ENCODE results near the gene STKLD1. TPM values are rescaled to one million over a fixed set of nuclear protein-coding genes. Genes with fewer than 3 reads are reported as not detected.

STKLD1 gene
- total and polyA plus RNA-seq, 12 donors, result 0.71 to 6.0 (median 2.2) TPM; not detected in 2

GRCh38 chr9:133426011-133426410 lies 49.8 kb downstream of the STKLD1 start:
- H3K9me3 ChIP-seq (replicated peaks in 1 of 3), result no peaks in the 10 kb centered on the region
- 57 to 100% (median 87%) methylated on average over 2 to 11 of the region's 11 CpGs for WGBS, 4 donors
- no peak overlapping the region for H3K4me3 ChIP-seq
- H3K4me1 ChIP-seq (replicated peaks in 1 of 2), result no peaks in the 10 kb centered on the region
- H3K36me3 ChIP-seq (replicated peaks in 1 of 2), result no peaks in the 10 kb centered on the region
- TF ChIP-seq POLR2A (IDR thresholded peaks at IDR 0.05), result no peak
- TF ChIP-seq, protein P1, sequence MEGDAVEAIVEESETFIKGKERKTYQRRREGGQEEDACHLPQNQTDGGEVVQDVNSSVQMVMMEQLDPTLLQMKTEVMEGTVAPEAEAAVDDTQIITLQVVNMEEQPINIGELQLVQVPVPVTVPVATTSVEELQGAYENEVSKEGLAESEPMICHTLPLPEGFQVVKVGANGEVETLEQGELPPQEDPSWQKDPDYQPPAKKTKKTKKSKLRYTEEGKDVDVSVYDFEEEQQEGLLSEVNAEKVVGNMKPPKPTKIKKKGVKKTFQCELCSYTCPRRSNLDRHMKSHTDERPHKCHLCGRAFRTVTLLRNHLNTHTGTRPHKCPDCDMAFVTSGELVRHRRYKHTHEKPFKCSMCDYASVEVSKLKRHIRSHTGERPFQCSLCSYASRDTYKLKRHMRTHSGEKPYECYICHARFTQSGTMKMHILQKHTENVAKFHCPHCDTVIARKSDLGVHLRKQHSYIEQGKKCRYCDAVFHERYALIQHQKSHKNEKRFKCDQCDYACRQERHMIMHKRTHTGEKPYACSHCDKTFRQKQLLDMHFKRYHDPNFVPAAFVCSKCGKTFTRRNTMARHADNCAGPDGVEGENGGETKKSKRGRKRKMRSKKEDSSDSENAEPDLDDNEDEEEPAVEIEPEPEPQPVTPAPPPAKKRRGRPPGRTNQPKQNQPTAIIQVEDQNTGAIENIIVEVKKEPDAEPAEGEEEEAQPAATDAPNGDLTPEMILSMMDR (IDR thresholded peaks at IDR 0.05), result no peak
- no peak for DNase-seq
- intact Hi-C loops (cut with DNase I), result no loop called here
- no peak overlapping the region for H3K27ac ChIP-seq
- H3K27me3 ChIP-seq, result peaks cover 8% of the 10 kb centered on the region

GRCh38 chr9:133427658-133428348 lies 51.6 kb downstream of the STKLD1 start:
- WGBS, 4 donors, result 59 to 69% (median 63%) methylated on average over 10 of the region's 10 CpGs

GRCh38 chr9:133428617-133429101 lies 52.5 kb downstream of the STKLD1 start:
- DNase-seq, result no peak
- 0 to 2% (median 1%) methylated on average over 10 to 57 of the region's 57 CpGs for WGBS, 4 donors
- intact Hi-C loops (cut with DNase I), result no loop called here
- Histone ChIP-seq H3K27me3 (peaks cover 8% of the 10 kb centered on the region), H3K36me3 (replicated peaks in 1 of 2) (no peaks in the 10 kb centered on the region), H3K27ac (no peak overlapping the region), H3K4me3 (peak overlapping the region in 1 of 4 donors; percentile 38), H3K9me3 (replicated peaks in 1 of 3) (no peaks in the 10 kb centered on the region), H3K4me1 (replicated peaks in 1 of 2) (no peaks in the 10 kb centered on the region)
- TF ChIP-seq, protein P1 (IDR thresholded peaks at IDR 0.05), result no peak
- TF ChIP-seq POLR2A (IDR thresholded peaks at IDR 0.05), result no peak

More at GRCh38 chr9:133427658-133428348, 51.6 kb downstream of the STKLD1 start:
- intact Hi-C loops (cut with DNase I), result no loop called here
- no peak for DNase-seq
- peak overlapping the region in 1 of 4 donors; percentile 38 for H3K4me3 ChIP-seq
- no peak overlapping the region for H3K27ac ChIP-seq
- H3K4me1 ChIP-seq (replicated peaks in 1 of 2), result no peaks in the 10 kb centered on the region
- H3K27me3 ChIP-seq, result peaks cover 8% of the 10 kb centered on the region
- H3K36me3 ChIP-seq (replicated peaks in 1 of 2), result no peaks in the 10 kb centered on the region
- TF ChIP-seq POLR2A (IDR thresholded peaks at IDR 0.05), result no peak
- TF ChIP-seq, protein P1 (IDR thresholded peaks at IDR 0.05), result no peak
- H3K9me3 ChIP-seq (replicated peaks in 1 of 3), result no peaks in the 10 kb centered on the region

DNA sequence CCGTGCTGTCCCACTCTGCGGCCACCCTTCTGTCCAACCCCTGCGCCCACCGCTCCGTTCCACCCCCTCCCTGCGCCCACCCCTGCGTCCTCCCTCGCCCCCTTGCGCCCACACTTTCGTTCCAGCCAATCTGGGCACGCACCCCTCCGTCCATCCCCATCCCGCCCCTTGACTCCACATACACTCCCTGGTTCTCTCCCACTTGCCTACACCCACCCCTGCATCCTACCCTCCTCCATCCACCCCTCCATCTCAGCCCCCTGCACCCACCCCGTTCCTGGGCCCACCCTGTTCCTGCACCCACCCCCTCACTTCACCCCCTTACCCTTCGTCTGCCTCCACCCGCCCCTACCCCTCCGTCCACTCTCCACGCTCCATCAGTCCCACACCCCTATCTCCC lies 53.0 kb downstream of the STKLD1 start:
- TF ChIP-seq POLR2A (IDR thresholded peaks at IDR 0.05), result no peak
- TF ChIP-seq, protein P1 (IDR thresholded peaks at IDR 0.05), result no peak
- Histone ChIP-seq H3K27me3 (peaks cover 8% of the 10 kb centered on the region), H3K4me1 (replicated peaks in 1 of 2) (no peaks in the 10 kb centered on the region), H3K9me3 (replicated peaks in 1 of 3) (no peaks in the 10 kb centered on the region), H3K27ac (no peak overlapping the region), H3K4me3 (no peak overlapping the region), H3K36me3 (replicated peaks in 1 of 2) (no peaks in the 10 kb centered on the region)
- WGBS, 4 donors, result 5 to 14% (median 6%) methylated on average over 5 to 18 of the region's 18 CpGs
- DNase-seq, result no peak
- intact Hi-C loops (cut with DNase I), result no loop called here
